GM23338 (cell line): ENCODE measurements around the gene FNDC3A.

ENCODE experiments used
- CREB1 ChIP-seq: fragments of 250-450 bp; sonication (Bioruptor Pico); IDR thresholded peaks from 2 replicates; pipeline ENCODE4 v1.5.0; 2020; ENCODE audit warnings: low read depth, mild to moderate bottlenecking, moderate library complexity
- EZH2 ChIP-seq: fragments of 200-600 bp; sonication (generic); IDR thresholded peaks from one replicate; pipeline ENCODE4 v1.8.0; 2017; ENCODE audit warnings: antibody characterized with exemption, mild to moderate bottlenecking, low read depth; ENCODE audit not compliant: unreplicated experiment
- JUNB ChIP-seq: IDR thresholded peaks from one replicate; pipeline ENCODE4 v1.6.1; 2016; ENCODE audit warnings: antibody characterized with exemption; ENCODE audit not compliant: unreplicated experiment
- POLR2AphosphoS5 ChIP-seq: IDR thresholded peaks from 2 replicates; pipeline ENCODE4 v1.6.1; 2016; ENCODE audit warnings: antibody characterized with exemption, low read depth
- ZNF331 ChIP-seq: fragments of 250-450 bp; sonication (Bioruptor Pico); IDR thresholded peaks from 2 replicates; pipeline ENCODE4 v1.5.0; 2020; ENCODE audit warnings: low read depth, mild to moderate bottlenecking, moderate library complexity
- TF ChIP-seq, protein P1 (sequence below), 2 experiments: fragments of 200-600 bp in 1 of 2; sonication (generic) in 1 of 2; conservative IDR thresholded peaks; 2 replicates each; pipeline versions ENCODE4 v1.5.1 to v1.6.1; 2016 to 2017; ENCODE audit warnings: antibody characterized with exemption in 2 of 2, low read depth in 2 of 2, mild to moderate bottlenecking in 2 of 2, moderate library complexity in 1 of 2
- TF ChIP-seq, protein P2 (sequence below): IDR thresholded peaks from one replicate; pipeline ENCODE4 v1.6.1; 2018; ENCODE audit warnings: antibody characterized with exemption; ENCODE audit not compliant: unreplicated experiment

DNA sequence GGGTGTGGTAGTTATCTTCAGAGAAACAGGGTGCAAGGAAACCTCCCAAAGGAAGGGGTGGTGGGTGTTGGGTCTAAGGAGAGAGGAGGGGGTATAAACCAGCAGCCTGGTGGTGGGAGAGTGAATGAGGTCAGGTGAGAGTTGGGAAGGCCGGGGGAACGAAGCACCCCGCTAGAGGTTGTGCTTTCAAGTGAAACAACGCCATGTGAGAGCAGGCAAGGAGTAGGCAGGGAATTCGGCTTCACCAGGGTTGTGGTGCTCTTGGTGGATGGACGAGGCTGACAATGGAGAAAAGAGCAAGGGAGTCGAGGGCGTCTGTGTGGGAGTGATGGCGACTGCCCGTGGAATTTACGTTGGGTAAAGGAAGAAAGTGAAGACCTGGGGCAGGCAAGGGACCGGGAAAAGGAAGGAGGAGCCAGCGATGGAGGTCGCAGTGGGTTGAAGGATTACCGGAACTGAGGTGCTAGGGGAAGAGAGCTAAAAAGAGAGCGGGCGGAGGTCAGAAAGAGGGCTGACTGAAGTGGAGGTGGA, 242.3 kb downstream of the FNDC3A start:
- TF ChIP-seq JUNB, result no peak
- no peak for TF ChIP-seq POLR2AphosphoS5
- TF ChIP-seq, protein P1, sequence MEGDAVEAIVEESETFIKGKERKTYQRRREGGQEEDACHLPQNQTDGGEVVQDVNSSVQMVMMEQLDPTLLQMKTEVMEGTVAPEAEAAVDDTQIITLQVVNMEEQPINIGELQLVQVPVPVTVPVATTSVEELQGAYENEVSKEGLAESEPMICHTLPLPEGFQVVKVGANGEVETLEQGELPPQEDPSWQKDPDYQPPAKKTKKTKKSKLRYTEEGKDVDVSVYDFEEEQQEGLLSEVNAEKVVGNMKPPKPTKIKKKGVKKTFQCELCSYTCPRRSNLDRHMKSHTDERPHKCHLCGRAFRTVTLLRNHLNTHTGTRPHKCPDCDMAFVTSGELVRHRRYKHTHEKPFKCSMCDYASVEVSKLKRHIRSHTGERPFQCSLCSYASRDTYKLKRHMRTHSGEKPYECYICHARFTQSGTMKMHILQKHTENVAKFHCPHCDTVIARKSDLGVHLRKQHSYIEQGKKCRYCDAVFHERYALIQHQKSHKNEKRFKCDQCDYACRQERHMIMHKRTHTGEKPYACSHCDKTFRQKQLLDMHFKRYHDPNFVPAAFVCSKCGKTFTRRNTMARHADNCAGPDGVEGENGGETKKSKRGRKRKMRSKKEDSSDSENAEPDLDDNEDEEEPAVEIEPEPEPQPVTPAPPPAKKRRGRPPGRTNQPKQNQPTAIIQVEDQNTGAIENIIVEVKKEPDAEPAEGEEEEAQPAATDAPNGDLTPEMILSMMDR (conservative IDR thresholded peaks at IDR 0.05; ENCODE audit: low read depth in 2 of 2), result no peak
- no peak for TF ChIP-seq CREB1
- no peak for TF ChIP-seq EZH2
- TF ChIP-seq, protein P2, sequence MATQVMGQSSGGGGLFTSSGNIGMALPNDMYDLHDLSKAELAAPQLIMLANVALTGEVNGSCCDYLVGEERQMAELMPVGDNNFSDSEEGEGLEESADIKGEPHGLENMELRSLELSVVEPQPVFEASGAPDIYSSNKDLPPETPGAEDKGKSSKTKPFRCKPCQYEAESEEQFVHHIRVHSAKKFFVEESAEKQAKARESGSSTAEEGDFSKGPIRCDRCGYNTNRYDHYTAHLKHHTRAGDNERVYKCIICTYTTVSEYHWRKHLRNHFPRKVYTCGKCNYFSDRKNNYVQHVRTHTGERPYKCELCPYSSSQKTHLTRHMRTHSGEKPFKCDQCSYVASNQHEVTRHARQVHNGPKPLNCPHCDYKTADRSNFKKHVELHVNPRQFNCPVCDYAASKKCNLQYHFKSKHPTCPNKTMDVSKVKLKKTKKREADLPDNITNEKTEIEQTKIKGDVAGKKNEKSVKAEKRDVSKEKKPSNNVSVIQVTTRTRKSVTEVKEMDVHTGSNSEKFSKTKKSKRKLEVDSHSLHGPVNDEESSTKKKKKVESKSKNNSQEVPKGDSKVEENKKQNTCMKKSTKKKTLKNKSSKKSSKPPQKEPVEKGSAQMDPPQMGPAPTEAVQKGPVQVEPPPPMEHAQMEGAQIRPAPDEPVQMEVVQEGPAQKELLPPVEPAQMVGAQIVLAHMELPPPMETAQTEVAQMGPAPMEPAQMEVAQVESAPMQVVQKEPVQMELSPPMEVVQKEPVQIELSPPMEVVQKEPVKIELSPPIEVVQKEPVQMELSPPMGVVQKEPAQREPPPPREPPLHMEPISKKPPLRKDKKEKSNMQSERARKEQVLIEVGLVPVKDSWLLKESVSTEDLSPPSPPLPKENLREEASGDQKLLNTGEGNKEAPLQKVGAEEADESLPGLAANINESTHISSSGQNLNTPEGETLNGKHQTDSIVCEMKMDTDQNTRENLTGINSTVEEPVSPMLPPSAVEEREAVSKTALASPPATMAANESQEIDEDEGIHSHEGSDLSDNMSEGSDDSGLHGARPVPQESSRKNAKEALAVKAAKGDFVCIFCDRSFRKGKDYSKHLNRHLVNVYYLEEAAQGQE, result no peak
- no peak for TF ChIP-seq ZNF331
